ENCODE measurements around the gene AMBRA1.

AMBRA1 gene

GRCh38 chr11:46553814-46554212 lies 40.0 kb downstream of the AMBRA1 start:
- Histone ChIP-seq H3K4me1 (ENCODE audit: control insufficient read depth, insufficient read depth, low read length) (no peaks in the 10 kb centered on the region; the same call in 1 of the 2 replicates), H3K36me3 (ENCODE audit: control insufficient read depth, insufficient read depth, low read length) (no peaks in the 10 kb centered on the region), H3K4me3 (ENCODE audit: low read length) (no peak overlapping the region), H3K27ac (ENCODE audit: low read length) (no peak overlapping the region), H3K27me3 (ENCODE audit: control insufficient read depth, insufficient read depth, low read length) (no peaks in the 10 kb centered on the region), H3K9me3 (ENCODE audit: control insufficient read depth, insufficient read depth, low read length) (no peaks in the 10 kb centered on the region)
- WGBS (ENCODE audit: insufficient coverage, insufficient read length) = no CpG with 5 or more reads among the region's 1 CpG
- DNase-seq (ENCODE audit: low read depth, low spot score) = no peak

GRCh38 chr11:46551261-46551660 lies 42.6 kb downstream of the AMBRA1 start:
- WGBS (ENCODE audit: insufficient coverage, insufficient read length) = no CpG with 5 or more reads among the region's 7 CpGs
- no peaks in the 10 kb centered on the region; the same call in 1 of the 2 replicates for H3K36me3 ChIP-seq (ENCODE audit: control insufficient read depth, insufficient read depth, low read length)
- H3K27ac ChIP-seq (ENCODE audit: low read length) = no peak overlapping the region
- no peak overlapping the region for H3K4me3 ChIP-seq (ENCODE audit: low read length)
- no peaks in the 10 kb centered on the region for H3K9me3 ChIP-seq (ENCODE audit: control insufficient read depth, insufficient read depth, low read length)
- no peak for DNase-seq (ENCODE audit: low read depth, low spot score)
- H3K4me1 ChIP-seq (ENCODE audit: control insufficient read depth, insufficient read depth, low read length) = no peaks in the 10 kb centered on the region; the same call in 1 of the 2 replicates
- H3K27me3 ChIP-seq (ENCODE audit: control insufficient read depth, insufficient read depth, low read length) = no peaks in the 10 kb centered on the region

- no peaks in the 10 kb centered on the region for H3K9me3 ChIP-seq (ENCODE audit: control insufficient read depth, insufficient read depth, low read length)
- no peak overlapping the region for H3K27ac ChIP-seq (ENCODE audit: low read length)
- H3K4me1 ChIP-seq (ENCODE audit: control insufficient read depth, insufficient read depth, low read length) = no peaks in the 10 kb centered on the region
- H3K36me3 ChIP-seq (ENCODE audit: control insufficient read depth, insufficient read depth, low read length) = peaks cover 10% of the 10 kb centered on the region
- no peak for DNase-seq (ENCODE audit: low read depth, low spot score)
- no peaks in the 10 kb centered on the region for H3K27me3 ChIP-seq (ENCODE audit: control insufficient read depth, insufficient read depth, low read length)
- H3K4me3 ChIP-seq (ENCODE audit: low read length) = no peak overlapping the region
- WGBS (ENCODE audit: insufficient coverage, insufficient read length) = no CpG with 5 or more reads among the region's 5 CpGs
These were observed 46.2 kb downstream of the AMBRA1 start for GRCh38 chr11:46547579-46547978.

- WGBS (ENCODE audit: insufficient coverage, insufficient read length) = no CpG with 5 or more reads among the region's 1 CpG
- H3K9me3 ChIP-seq (ENCODE audit: control insufficient read depth, insufficient read depth, low read length) = no peaks in the 10 kb centered on the region
- peaks cover 17% of the 10 kb centered on the region for H3K36me3 ChIP-seq (ENCODE audit: control insufficient read depth, insufficient read depth, low read length)
- no peak overlapping the region for H3K4me3 ChIP-seq (ENCODE audit: low read length)
- no peaks in the 10 kb centered on the region for H3K27me3 ChIP-seq (ENCODE audit: control insufficient read depth, insufficient read depth, low read length)
- no peak for DNase-seq (ENCODE audit: low read depth, low spot score)
- no peaks in the 10 kb centered on the region for H3K4me1 ChIP-seq (ENCODE audit: control insufficient read depth, insufficient read depth, low read length)
- no peak overlapping the region for H3K27ac ChIP-seq (ENCODE audit: low read length)
These were observed 50.3 kb downstream of the AMBRA1 start for GRCh38 chr11:46543564-46543963.

- no peaks in the 10 kb centered on the region for H3K9me3 ChIP-seq (ENCODE audit: control insufficient read depth, insufficient read depth, low read length)
- H3K4me3 ChIP-seq (ENCODE audit: low read length) = no peak overlapping the region
- no peak overlapping the region for H3K27ac ChIP-seq (ENCODE audit: low read length)
- peaks cover 17% of the 10 kb centered on the region for H3K36me3 ChIP-seq (ENCODE audit: control insufficient read depth, insufficient read depth, low read length)
- H3K4me1 ChIP-seq (ENCODE audit: control insufficient read depth, insufficient read depth, low read length) = no peaks in the 10 kb centered on the region; the same call in 1 of the 2 replicates
- no peaks in the 10 kb centered on the region for H3K27me3 ChIP-seq (ENCODE audit: control insufficient read depth, insufficient read depth, low read length)
- no peak for DNase-seq (ENCODE audit: low read depth, low spot score)
- no CpG with 5 or more reads among the region's 16 CpGs for WGBS (ENCODE audit: insufficient coverage, insufficient read length)
These were observed 52.0 kb downstream of the AMBRA1 start for GRCh38 chr11:46541593-46542371.

- WGBS (ENCODE audit: insufficient coverage, insufficient read length) = no CpG with 5 or more reads among the region's 4 CpGs
- Histone ChIP-seq H3K9me3 (ENCODE audit: control insufficient read depth, insufficient read depth, low read length) (no peaks in the 10 kb centered on the region), H3K4me3 (ENCODE audit: low read length) (no peak overlapping the region), H3K27me3 (ENCODE audit: control insufficient read depth, insufficient read depth, low read length) (no peaks in the 10 kb centered on the region), H3K27ac (ENCODE audit: low read length) (no peak overlapping the region), H3K4me1 (ENCODE audit: control insufficient read depth, insufficient read depth, low read length) (no peaks in the 10 kb centered on the region; the same call in 1 of the 2 replicates), H3K36me3 (ENCODE audit: control insufficient read depth, insufficient read depth, low read length) (peaks cover 17% of the 10 kb centered on the region)
- DNase-seq (ENCODE audit: low read depth, low spot score) = no peak
These were observed 53.0 kb downstream of the AMBRA1 start for GRCh38 chr11:46540807-46541206.

- Histone ChIP-seq H3K4me1 (ENCODE audit: control insufficient read depth, insufficient read depth, low read length) (no peaks in the 10 kb centered on the region; the same call in 1 of the 2 replicates), H3K27ac (ENCODE audit: low read length) (no peak overlapping the region), H3K36me3 (ENCODE audit: control insufficient read depth, insufficient read depth, low read length) (peaks cover 8% of the 10 kb centered on the region), H3K27me3 (ENCODE audit: control insufficient read depth, insufficient read depth, low read length) (no peaks in the 10 kb centered on the region), H3K4me3 (ENCODE audit: low read length) (no peak overlapping the region), H3K9me3 (ENCODE audit: control insufficient read depth, insufficient read depth, low read length) (no peaks in the 10 kb centered on the region)
- no CpG with 5 or more reads among the region's 5 CpGs for WGBS (ENCODE audit: insufficient coverage, insufficient read length)
- DNase-seq (ENCODE audit: low read depth, low spot score) = peak; percentile 80
These were observed 56.1 kb downstream of the AMBRA1 start for GRCh38 chr11:46537537-46538295.

GRCh38 chr11:46537121-46537520 lies 56.7 kb downstream of the AMBRA1 start:
- Histone ChIP-seq H3K36me3 (ENCODE audit: control insufficient read depth, insufficient read depth, low read length) (peaks cover 2% of the 10 kb centered on the region), H3K4me3 (ENCODE audit: low read length) (no peak overlapping the region), H3K4me1 (ENCODE audit: control insufficient read depth, insufficient read depth, low read length) (no peaks in the 10 kb centered on the region; the same call in 1 of the 2 replicates), H3K27me3 (ENCODE audit: control insufficient read depth, insufficient read depth, low read length) (no peaks in the 10 kb centered on the region), H3K27ac (ENCODE audit: low read length) (no peak overlapping the region), H3K9me3 (ENCODE audit: control insufficient read depth, insufficient read depth, low read length) (no peaks in the 10 kb centered on the region)
- no CpG with 5 or more reads among the region's 2 CpGs for WGBS (ENCODE audit: insufficient coverage, insufficient read length)
- no peak for DNase-seq (ENCODE audit: low read depth, low spot score)

- Histone ChIP-seq H3K36me3 (ENCODE audit: control insufficient read depth, insufficient read depth, low read length) (no peaks in the 10 kb centered on the region), H3K9me3 (ENCODE audit: control insufficient read depth, insufficient read depth, low read length) (no peaks in the 10 kb centered on the region), H3K27me3 (ENCODE audit: control insufficient read depth, insufficient read depth, low read length) (no peaks in the 10 kb centered on the region), H3K27ac (ENCODE audit: low read length) (no peak overlapping the region), H3K4me1 (ENCODE audit: control insufficient read depth, insufficient read depth, low read length) (no peaks in the 10 kb centered on the region; the same call in 1 of the 2 replicates), H3K4me3 (ENCODE audit: low read length) (no peak overlapping the region)
- no peak for DNase-seq (ENCODE audit: low read depth, low spot score)
- no CpG with 5 or more reads among the region's 4 CpGs for WGBS (ENCODE audit: insufficient coverage, insufficient read length)
These were observed 58.1 kb downstream of the AMBRA1 start for GRCh38 chr11:46535688-46536087.

- Histone ChIP-seq H3K27ac (ENCODE audit: low read length) (no peak overlapping the region), H3K9me3 (ENCODE audit: control insufficient read depth, insufficient read depth, low read length) (no peaks in the 10 kb centered on the region), H3K4me1 (ENCODE audit: control insufficient read depth, insufficient read depth, low read length) (no peaks in the 10 kb centered on the region; the same call in 1 of the 2 replicates), H3K36me3 (ENCODE audit: control insufficient read depth, insufficient read depth, low read length) (no peaks in the 10 kb centered on the region), H3K4me3 (ENCODE audit: low read length) (no peak overlapping the region), H3K27me3 (ENCODE audit: control insufficient read depth, insufficient read depth, low read length) (no peaks in the 10 kb centered on the region)
- WGBS (ENCODE audit: insufficient coverage, insufficient read length) = no CpG with 5 or more reads among the region's 5 CpGs
- DNase-seq (ENCODE audit: low read depth, low spot score) = no peak
These were observed 59.1 kb downstream of the AMBRA1 start for GRCh38 chr11:46534711-46535110.

Measured in iPS DF 6.9 (cell line).